CD14-positive monocyte (primary cell): ENCODE results near the gene BAHCC1. TPM values are rescaled to one million over a fixed set of nuclear protein-coding genes. Genes with fewer than 3 reads are reported as not detected.
A peak's percentile ranks its signal among the peaks of the same experiment; 100 is the strongest.

Source experiments
- DNase-seq, 3 donors: peaks; one replicate each; pipeline ENCODE4 v3.0.0-alpha.2; 2011 to 2022
- H2AFZ ChIP-seq: 2 replicates; pipeline ENCODE4 v1.6.0; 2012; ENCODE audit warnings: mild to moderate bottlenecking, low read depth, low read length, inconsistent platforms; ENCODE audit not compliant: insufficient read depth, poor library complexity, severe bottlenecking
- H3K27ac ChIP-seq, 2 donors: 1 replicate in 1 of 2; 2 replicates in 1 of 2; pipeline ENCODE4 v1.5.1; 2012 to 2013; ENCODE audit warnings: low read length in 2 of 2, control low read depth in 1 of 2, inconsistent platforms in 1 of 2, low read depth in 1 of 2, mild to moderate bottlenecking in 1 of 2
- H3K27me3 ChIP-seq, 2 donors: one replicate each; pipeline versions ENCODE4 v1.6.0 to v1.6.1; 2011 to 2013; ENCODE audit warnings: low read length in 2 of 2; ENCODE audit not compliant: control insufficient read depth in 2 of 2, insufficient read depth in 2 of 2
- H3K36me3 ChIP-seq, 2 donors: replicated peaks in 1 of 2; 1 replicate in 1 of 2; 2 replicates in 1 of 2; pipeline versions ENCODE4 v1.5.1 to v1.6.1; 2012 to 2013; ENCODE audit warnings: low read length in 2 of 2, control low read depth in 1 of 2, inconsistent platforms in 1 of 2, mild to moderate bottlenecking in 1 of 2; ENCODE audit not compliant: insufficient read depth in 2 of 2, control insufficient read depth in 1 of 2
- H3K4me1 ChIP-seq, 2 donors: 1 replicate in 1 of 2; 2 replicates in 1 of 2; pipeline versions ENCODE4 v1.5.1 to v1.6.1; 2012 to 2013; ENCODE audit warnings: low read length in 2 of 2, control low read depth in 1 of 2, inconsistent platforms in 1 of 2, mild to moderate bottlenecking in 1 of 2, moderate library complexity in 1 of 2; ENCODE audit not compliant: insufficient read depth in 2 of 2, control insufficient read depth in 1 of 2
- H3K4me2 ChIP-seq: replicated peaks from 2 replicates; pipeline ENCODE3; 2012; ENCODE audit warnings: low read length, moderate library complexity, mild to moderate bottlenecking; ENCODE audit not compliant: poor library complexity, severe bottlenecking; ENCODE audit errors: extremely low read depth
- H3K4me3 ChIP-seq, 3 experiments: fragments of 200-600 bp in 1 of 3; sonication (generic) in 1 of 3; replicated peaks in 1 of 3; 1 replicate in 2 of 3; 2 replicates in 1 of 3; pipeline ENCODE4 v1.5.1; 2011 to 2013; ENCODE audit warnings: low read length in 3 of 3, mild to moderate bottlenecking in 3 of 3, control low read depth in 2 of 3, low read depth in 2 of 3, inconsistent platforms in 1 of 3, moderate library complexity in 1 of 3
- H3K79me2 ChIP-seq: 2 replicates; pipeline ENCODE4 v1.6.0; 2012; ENCODE audit warnings: mild to moderate bottlenecking, control low read depth, inconsistent platforms, low read length, moderate library complexity; ENCODE audit not compliant: insufficient read depth
- H3K9ac ChIP-seq: 2 replicates; pipeline ENCODE4 v1.6.0; 2017; ENCODE audit warnings: low read length, mild to moderate bottlenecking; ENCODE audit not compliant: insufficient read depth, poor library complexity, severe bottlenecking
- H3K9me3 ChIP-seq, 2 donors: replicated peaks in 1 of 2; 1 replicate in 1 of 2; 2 replicates in 1 of 2; pipeline versions ENCODE4 v1.5.1 to v1.6.1; 2012 to 2013; ENCODE audit warnings: low read length in 2 of 2, control low read depth in 1 of 2; ENCODE audit not compliant: control insufficient read depth in 1 of 2, insufficient read depth in 1 of 2
- H4K20me1 ChIP-seq: 2 replicates; pipeline ENCODE4 v1.6.0; 2012; ENCODE audit warnings: mild to moderate bottlenecking, low read length, control low read depth, moderate library complexity; ENCODE audit not compliant: insufficient read depth
- H3K27ac Mint-ChIP-seq, 7 donors: one replicate each; pipeline ENCODE4 v1.8.0; 2020; ENCODE audit warnings: mild to moderate bottlenecking in 7 of 7, mixed read lengths in 7 of 7, moderate library complexity in 6 of 7, inconsistent platforms in 2 of 7
- H3K27me3 Mint-ChIP-seq, 3 donors: one replicate each; pipeline ENCODE4 v1.8.0; 2021 to 2022; ENCODE audit warnings: low read depth in 3 of 3, mild to moderate bottlenecking in 3 of 3, mixed read lengths in 3 of 3, moderate library complexity in 3 of 3, inconsistent platforms in 1 of 3
- H3K36me3 Mint-ChIP-seq, 2 donors: one replicate each; pipeline ENCODE4 v1.8.0; 2020; ENCODE audit warnings: mixed read lengths in 2 of 2, inconsistent platforms in 1 of 2, mild to moderate bottlenecking in 1 of 2
- H3K4me1 Mint-ChIP-seq: one replicate; pipeline ENCODE4 v1.8.0; 2020; ENCODE audit warnings: mild to moderate bottlenecking, mixed read lengths
- H3K4me3 Mint-ChIP-seq, 2 donors: one replicate each; pipeline ENCODE4 v1.8.0; 2020; ENCODE audit warnings: mild to moderate bottlenecking in 2 of 2, mixed read lengths in 2 of 2, moderate library complexity in 1 of 2
- H3K9me3 Mint-ChIP-seq, 7 donors: one replicate each; pipeline ENCODE4 v1.8.0; 2020 to 2022; ENCODE audit warnings: mixed read lengths in 7 of 7, mild to moderate bottlenecking in 6 of 7, moderate library complexity in 6 of 7, inconsistent platforms in 2 of 7
- WGBS: methylation state at CpG from one replicate; pipeline ENCODE4 v1.1.5; 2013; ENCODE audit warnings: missing lambda C conversion rate; ENCODE audit not compliant: insufficient coverage; 5-methylcytosine and 5-hydroxymethylcytosine counted together
- intact Hi-C, 2 donors: fragments of 100-400 bp; cut with micrococcal nuclease; formaldehyde crosslinking; loops; one replicate each; pipeline versions ENCODE4 v1.15.0 to v1.15.1; 2023
- polyA plus RNA-seq, 3 donors: library from polyadenylated mRNA; depleted of rRNA in 1 of 3; unstranded in 2 of 3; stranded (reverse) in 1 of 3; fragments of 300-500 nt in 2 of 3; fragments of >200 nt in 1 of 3; fragmentation: Illumina TruSeq in 2 of 3; gene quantifications; 1 replicate in 2 of 3; 2 replicates in 1 of 3; pipeline ENCODE4 v1.2.3, GENCODE V29; 2012 to 2021
- TF ChIP-seq, protein P1 (sequence below): fragments of 200-600 bp; IDR thresholded peaks from one replicate; pipeline ENCODE4 v1.8.0; 2022; ENCODE audit warnings: antibody characterized with exemption, mild to moderate bottlenecking

The BAHCC1 gene
- polyA plus RNA-seq, 3 donors, result 0.11 to 8.8 (median 0.27) TPM

DNA sequence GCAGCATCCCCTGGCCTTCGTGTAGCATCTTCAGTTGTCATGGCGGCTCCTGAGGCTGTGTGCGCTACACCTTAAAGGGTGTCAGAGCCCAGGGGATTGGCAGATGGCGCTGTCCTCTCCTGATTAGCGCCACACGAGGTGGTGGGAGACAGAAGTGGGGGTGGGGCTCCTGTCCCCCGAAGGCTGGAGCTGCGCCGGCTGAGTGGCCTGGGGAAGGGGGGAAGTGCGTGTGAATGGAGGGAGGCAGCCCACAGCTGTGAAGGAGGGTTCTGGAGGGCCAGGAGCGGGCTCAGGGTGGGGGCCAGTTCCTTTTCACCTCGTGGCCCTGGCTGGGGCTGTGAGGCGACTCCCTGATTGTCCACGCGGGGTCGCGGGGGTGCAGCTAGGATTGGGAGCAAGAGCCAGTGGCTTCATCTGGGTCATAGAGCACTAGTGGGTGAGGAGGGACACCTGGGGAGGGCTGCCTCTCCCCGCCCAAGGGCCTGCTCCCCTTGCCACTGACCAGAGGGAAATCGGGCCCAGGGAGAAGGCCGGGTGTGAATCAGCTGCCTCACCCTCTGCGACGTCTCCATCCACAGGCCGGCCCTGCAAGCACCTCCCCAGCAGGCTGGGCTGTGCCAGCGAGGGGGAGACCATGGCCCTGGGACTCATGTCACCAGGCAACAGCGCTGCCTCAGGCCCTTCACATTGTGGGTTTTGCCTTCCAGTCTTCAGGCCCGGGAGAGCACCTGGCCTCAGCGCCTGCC is 14.1 kb downstream of the BAHCC1 start:
- Mint-ChIP-seq H3K36me3 (peaks cover 4 to 5% of the 10 kb centered on the region in 2 donors), H3K4me1 (peaks cover 38% of the 10 kb centered on the region), H3K27ac (no peak overlapping the region), H3K9me3 (peaks cover 0 to 1% (median 0%) of the 10 kb centered on the region in 7 donors), H3K27me3 (peaks cover 4 to 18% (median 5%) of the 10 kb centered on the region in 3 donors), H3K4me3 (peak overlapping the region; percentile 42 to 61)
- Histone ChIP-seq H4K20me1 (peaks cover 32% of the 10 kb centered on the region), H3K9ac (peak overlapping the region; percentile 8), H3K9me3 (no peaks in the 10 kb centered on the region), H2AFZ (no peak overlapping the region), H3K4me3 (no peak overlapping the region), H3K4me1 (peaks cover 22 to 32% of the 10 kb centered on the region in 2 donors), H3K27ac (no peak overlapping the region), H3K79me2 (peaks cover 89% of the 10 kb centered on the region), H3K27me3 (no peaks in the 10 kb centered on the region), H3K36me3 (no peaks in the 10 kb centered on the region), H3K4me2 (no peak overlapping the region)
- TF ChIP-seq, protein P1, sequence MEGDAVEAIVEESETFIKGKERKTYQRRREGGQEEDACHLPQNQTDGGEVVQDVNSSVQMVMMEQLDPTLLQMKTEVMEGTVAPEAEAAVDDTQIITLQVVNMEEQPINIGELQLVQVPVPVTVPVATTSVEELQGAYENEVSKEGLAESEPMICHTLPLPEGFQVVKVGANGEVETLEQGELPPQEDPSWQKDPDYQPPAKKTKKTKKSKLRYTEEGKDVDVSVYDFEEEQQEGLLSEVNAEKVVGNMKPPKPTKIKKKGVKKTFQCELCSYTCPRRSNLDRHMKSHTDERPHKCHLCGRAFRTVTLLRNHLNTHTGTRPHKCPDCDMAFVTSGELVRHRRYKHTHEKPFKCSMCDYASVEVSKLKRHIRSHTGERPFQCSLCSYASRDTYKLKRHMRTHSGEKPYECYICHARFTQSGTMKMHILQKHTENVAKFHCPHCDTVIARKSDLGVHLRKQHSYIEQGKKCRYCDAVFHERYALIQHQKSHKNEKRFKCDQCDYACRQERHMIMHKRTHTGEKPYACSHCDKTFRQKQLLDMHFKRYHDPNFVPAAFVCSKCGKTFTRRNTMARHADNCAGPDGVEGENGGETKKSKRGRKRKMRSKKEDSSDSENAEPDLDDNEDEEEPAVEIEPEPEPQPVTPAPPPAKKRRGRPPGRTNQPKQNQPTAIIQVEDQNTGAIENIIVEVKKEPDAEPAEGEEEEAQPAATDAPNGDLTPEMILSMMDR, result peak; percentile 36
- DNase-seq, result peak in 1 of 3 donors; percentile 49
- 52% methylated on average over 24 of the region's 27 CpGs for WGBS
- intact Hi-C loops, result loop anchor here in 1 of 2 donors (5.0 kb wide), 1 partner anchor 63 kb away; no protein-coding TSS in a partner anchor

DNA sequence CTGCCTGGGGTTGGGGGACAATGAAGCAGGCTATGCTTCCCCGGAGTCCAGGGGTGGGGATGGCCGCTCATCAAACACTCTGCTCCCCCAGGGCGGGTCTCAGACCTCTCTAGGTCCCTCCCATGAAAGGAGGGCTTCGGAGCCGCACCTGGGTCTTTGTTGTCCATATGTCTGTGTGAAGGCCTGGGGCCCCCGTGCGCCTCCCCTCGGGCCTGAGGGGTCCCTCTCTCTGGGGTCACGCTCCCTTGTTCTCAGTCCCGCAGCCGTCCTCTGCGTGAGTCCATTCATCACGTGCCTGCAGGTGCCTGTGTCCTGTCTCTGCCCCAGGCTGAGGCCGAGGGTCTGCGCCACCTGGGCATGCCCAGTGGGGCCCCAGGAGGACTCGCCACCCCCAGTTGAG is 15.6 kb downstream of the BAHCC1 start:
- intact Hi-C loops, result no loop called here

More for the DNA sequence above, 15.6 kb downstream of the BAHCC1 start:
- DNase-seq, result no peak
- no peaks in the 10 kb centered on the region for H3K36me3 ChIP-seq
- Mint-ChIP-seq H3K4me3 (no peak overlapping the region), H3K36me3 (peaks cover 2 to 4% of the 10 kb centered on the region in 2 donors), H3K4me1 (peaks cover 37% of the 10 kb centered on the region), H3K9me3 (peaks cover 0 to 2% (median 0%) of the 10 kb centered on the region in 7 donors), H3K27ac (no peak overlapping the region), H3K27me3 (peaks cover 4 to 18% (median 5%) of the 10 kb centered on the region in 3 donors)
- H3K9me3 ChIP-seq, result no peaks in the 10 kb centered on the region
- no peak overlapping the region for H2AFZ ChIP-seq
- no peak overlapping the region for H3K4me2 ChIP-seq
- H3K27me3 ChIP-seq, result no peaks in the 10 kb centered on the region
- H3K9ac ChIP-seq, result no peak overlapping the region
- no peak overlapping the region for H3K4me3 ChIP-seq
- H3K27ac ChIP-seq, result no peak overlapping the region
- 96% methylated on average over 14 of the region's 16 CpGs for WGBS
- TF ChIP-seq, protein P1, result no peak
- peaks cover 22 to 29% of the 10 kb centered on the region in 2 donors for H3K4me1 ChIP-seq
- peaks cover 32% of the 10 kb centered on the region for H4K20me1 ChIP-seq
- H3K79me2 ChIP-seq, result peaks cover 82% of the 10 kb centered on the region
